Activated B cell treated with CpG ODN at 0.5 μM for 24 hours (primary cell): Measurements from ENCODE around the gene TFF2. TPM values are rescaled to one million over a fixed set of nuclear protein-coding genes. Genes with fewer than 3 reads are reported as not detected.

Source experiments
- ATAC-seq: fragments of 200-7000 bp; cut with Tn5 transposase; one replicate; pipeline ENCODE4 v1.10.0; 2021; ENCODE audit warnings: low read depth, mild to moderate bottlenecking, moderate library complexity
- CTCF ChIA-PET: fragments of 350-600 bp; sonication (Branson Sonifier 250); formaldehyde crosslinking; loops from one replicate; lab custom pipeline; 2021; ENCODE audit warnings: antibody characterized with exemption; lab: Charles Lee
- POLR2A ChIA-PET: fragments of 350-600 bp; sonication (Branson Sonifier 250); formaldehyde crosslinking; loops from one replicate; lab custom pipeline; 2021; ENCODE audit warnings: antibody characterized with exemption; lab: Charles Lee
- DNase-seq: peaks from one replicate; pipeline ENCODE4 v3.0.0; 2022
- H3K27ac Mint-ChIP-seq: one replicate; pipeline ENCODE4 v1.8.0; 2020; ENCODE audit warnings: mixed read lengths
- H3K27me3 Mint-ChIP-seq: one replicate; pipeline ENCODE4 v1.8.0; 2021; ENCODE audit warnings: mixed read lengths
- H3K36me3 Mint-ChIP-seq: one replicate; pipeline ENCODE4 v1.8.0; 2021; ENCODE audit warnings: low read depth, mixed read lengths
- H3K4me1 Mint-ChIP-seq: one replicate; pipeline ENCODE4 v1.8.0; 2021; ENCODE audit warnings: mixed read lengths
- H3K4me3 Mint-ChIP-seq: one replicate; pipeline ENCODE4 v1.8.0; 2020; ENCODE audit warnings: mild to moderate bottlenecking, mixed read lengths
- H3K9me3 Mint-ChIP-seq: one replicate; pipeline ENCODE4 v1.8.0; 2020; ENCODE audit warnings: mixed read lengths
- intact Hi-C: fragments of 100-400 bp; cut with micrococcal nuclease; formaldehyde crosslinking; loops from one replicate; pipeline ENCODE4 v1.15.1; 2024
- total RNA-seq: library from RNA; stranded (reverse); gene quantifications from 2 replicates; pipeline ENCODE4 v1.2.3, GENCODE V29; 2022
- TF ChIP-seq, protein P1 (sequence below): fragments of 200-600 bp; IDR thresholded peaks from one replicate; pipeline ENCODE4 v1.8.0; 2022; ENCODE audit warnings: antibody characterized with exemption, mild to moderate bottlenecking

TFF2 gene
- total RNA-seq, 1 donor from 2014 or later = not detected

DNA sequence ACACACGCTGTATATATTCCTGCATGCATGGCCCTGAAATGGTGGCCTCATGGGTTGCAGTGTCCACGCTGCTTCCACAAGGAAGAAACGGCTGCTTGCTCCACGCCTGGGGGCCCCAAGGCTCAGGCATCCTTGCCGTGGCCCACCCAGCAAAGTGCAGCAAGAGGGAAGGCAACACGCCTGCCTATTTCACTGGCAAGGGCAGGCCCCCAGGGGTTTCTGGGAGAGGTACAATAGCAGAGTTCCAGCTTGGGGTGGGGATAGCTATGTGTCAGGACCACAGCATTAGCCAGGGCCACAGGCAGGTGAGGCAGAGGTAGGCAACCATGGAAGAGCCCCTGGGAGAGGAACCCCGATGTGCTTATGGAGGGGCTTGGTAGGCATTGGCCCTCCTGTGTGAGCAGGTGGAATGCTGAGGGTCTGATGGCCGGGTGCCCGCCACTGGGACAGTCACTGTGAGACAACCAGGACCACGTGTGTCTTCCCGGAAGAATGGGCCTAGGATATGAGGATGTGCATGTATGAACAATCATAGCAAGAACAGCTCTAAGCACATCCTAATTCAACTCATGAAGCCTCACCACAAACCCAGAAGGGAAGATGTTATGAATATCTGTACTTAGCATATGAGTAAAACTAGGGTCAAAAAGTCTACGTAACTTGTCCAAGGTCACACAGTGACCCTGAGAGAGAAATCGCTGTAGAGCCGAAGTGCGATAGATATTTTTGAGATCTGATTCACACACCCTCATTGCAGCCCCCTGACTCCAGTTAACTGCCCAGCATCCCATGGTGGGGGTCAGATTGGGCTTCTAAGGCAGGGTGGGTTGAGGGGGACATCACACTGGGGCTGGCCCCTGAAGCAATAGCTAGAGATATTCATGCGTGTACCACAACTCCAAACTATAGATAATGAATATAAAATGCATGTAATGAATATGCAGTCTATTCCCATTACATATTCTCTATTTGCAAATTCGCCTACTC, 11.8 kb downstream of the TFF2 start:
- no peak for DNase-seq
- no peak for ATAC-seq
- Mint-ChIP-seq H3K9me3 (peaks cover 2% of the 10 kb centered on the region), H3K36me3 (no peaks in the 10 kb centered on the region), H3K4me3 (no peak overlapping the region), H3K27ac (no peak overlapping the region), H3K4me1 (peaks cover 10% of the 10 kb centered on the region), H3K27me3 (peaks cover 13% of the 10 kb centered on the region)
- intact Hi-C loops = loop anchor here (1.0 to 10.0 kb wide), 4 partner anchors 111 to 476 kb away; no protein-coding TSS in a partner anchor
- TF ChIP-seq, protein P1, sequence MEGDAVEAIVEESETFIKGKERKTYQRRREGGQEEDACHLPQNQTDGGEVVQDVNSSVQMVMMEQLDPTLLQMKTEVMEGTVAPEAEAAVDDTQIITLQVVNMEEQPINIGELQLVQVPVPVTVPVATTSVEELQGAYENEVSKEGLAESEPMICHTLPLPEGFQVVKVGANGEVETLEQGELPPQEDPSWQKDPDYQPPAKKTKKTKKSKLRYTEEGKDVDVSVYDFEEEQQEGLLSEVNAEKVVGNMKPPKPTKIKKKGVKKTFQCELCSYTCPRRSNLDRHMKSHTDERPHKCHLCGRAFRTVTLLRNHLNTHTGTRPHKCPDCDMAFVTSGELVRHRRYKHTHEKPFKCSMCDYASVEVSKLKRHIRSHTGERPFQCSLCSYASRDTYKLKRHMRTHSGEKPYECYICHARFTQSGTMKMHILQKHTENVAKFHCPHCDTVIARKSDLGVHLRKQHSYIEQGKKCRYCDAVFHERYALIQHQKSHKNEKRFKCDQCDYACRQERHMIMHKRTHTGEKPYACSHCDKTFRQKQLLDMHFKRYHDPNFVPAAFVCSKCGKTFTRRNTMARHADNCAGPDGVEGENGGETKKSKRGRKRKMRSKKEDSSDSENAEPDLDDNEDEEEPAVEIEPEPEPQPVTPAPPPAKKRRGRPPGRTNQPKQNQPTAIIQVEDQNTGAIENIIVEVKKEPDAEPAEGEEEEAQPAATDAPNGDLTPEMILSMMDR = no peak
- ChIA-PET CTCF (interaction anchor here (1.0 to 4.1 kb wide), 6 partner anchors 28 to 198 kb away, joined by 3 to 39 read pairs (median 8); no protein-coding TSS in a partner anchor), POLR2A (interaction anchor here (0.6 kb wide), 1 partner anchor 553 kb away, joined by 5 read pairs; no protein-coding TSS in a partner anchor)

DNA sequence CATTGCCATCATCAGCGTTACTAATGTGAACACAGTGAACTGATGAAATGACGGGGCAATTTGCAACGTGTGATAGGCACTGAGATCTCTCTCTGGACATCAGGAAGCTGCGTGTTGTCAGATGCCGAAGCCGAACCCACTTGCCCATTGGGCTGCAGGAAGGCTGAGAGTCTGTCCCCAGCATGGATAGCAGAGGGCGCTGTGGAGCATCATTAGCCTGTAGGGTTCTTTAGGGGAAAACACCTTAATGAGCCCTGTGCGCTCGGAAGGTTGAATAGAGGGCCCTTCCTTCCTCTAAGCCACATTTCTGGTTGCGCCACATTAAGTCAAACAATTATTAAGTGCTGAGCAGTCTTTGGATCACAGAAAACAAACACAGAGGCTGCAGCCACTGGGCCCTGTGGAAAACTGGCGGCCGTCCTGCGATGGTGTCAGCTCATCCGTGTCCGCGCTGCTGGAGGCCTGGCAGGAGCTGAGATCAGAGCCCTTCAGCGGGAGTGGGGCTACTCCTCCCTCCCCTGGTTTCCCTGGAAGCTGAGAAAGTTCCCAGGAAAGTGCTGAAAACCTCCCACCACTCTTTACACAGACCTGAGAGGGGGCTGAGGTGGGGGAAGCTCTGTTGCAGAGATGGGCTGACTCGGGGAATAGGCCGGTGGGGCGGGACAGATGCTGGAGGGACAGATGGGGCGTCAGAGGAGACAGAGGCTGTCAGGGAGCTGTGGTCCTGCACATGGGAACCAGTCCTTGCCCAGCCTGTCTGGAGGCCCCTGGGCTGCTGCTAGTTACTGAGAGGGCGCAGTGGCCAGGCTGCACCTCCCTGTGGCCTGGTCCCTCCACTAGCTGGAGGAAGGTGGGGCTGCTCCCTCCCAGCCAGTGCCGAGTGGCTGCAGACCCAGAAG, 12.7 kb downstream of the TFF2 start:
- no peak overlapping the region for H3K27ac Mint-ChIP-seq
- peaks cover 2% of the 10 kb centered on the region for H3K9me3 Mint-ChIP-seq
- ATAC-seq = peak; percentile 100
- TF ChIP-seq, protein P1 = no peak
- POLR2A ChIA-PET = interaction anchor here (0.6 to 1.0 kb wide), 2 partner anchors 198 to 226 kb away, joined by 3 to 4 read pairs; no protein-coding TSS in a partner anchor
- CTCF ChIA-PET = interaction anchor here (0.8 to 4.1 kb wide), 8 partner anchors 27 to 199 kb away, joined by 3 to 39 read pairs (median 4); no protein-coding TSS in a partner anchor
- H3K4me3 Mint-ChIP-seq = no peak overlapping the region
- H3K4me1 Mint-ChIP-seq = peaks cover 10% of the 10 kb centered on the region
- DNase-seq = peak; percentile 61
- peaks cover 13% of the 10 kb centered on the region for H3K27me3 Mint-ChIP-seq
- no peaks in the 10 kb centered on the region for H3K36me3 Mint-ChIP-seq
- intact Hi-C loops = loop anchor here (1.0 to 10.0 kb wide), 4 partner anchors 112 to 477 kb away; no protein-coding TSS in a partner anchor

DNA sequence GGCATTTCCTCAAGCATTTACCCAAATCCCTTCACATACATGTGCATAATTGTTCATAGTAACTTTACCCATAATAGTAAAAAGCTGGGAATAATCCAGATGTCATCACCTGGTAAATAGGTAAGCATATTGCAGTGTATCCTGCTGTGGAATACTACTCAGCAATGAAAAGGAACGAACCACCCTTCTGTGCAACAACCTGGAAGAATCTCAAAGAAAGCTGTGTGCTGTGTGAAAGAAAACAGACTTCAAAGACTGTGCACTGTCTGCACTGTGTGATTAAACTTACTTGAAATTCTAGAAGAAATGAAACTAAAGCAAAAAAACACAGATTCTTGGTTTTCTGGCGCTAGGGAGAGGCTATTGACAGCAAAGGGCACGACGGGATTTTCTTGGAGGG, 13.5 kb downstream of the TFF2 start:
- peaks cover 10% of the 10 kb centered on the region for H3K4me1 Mint-ChIP-seq
- intact Hi-C loops = loop anchor here (10.0 kb wide), 1 partner anchor 478 kb away; no protein-coding TSS in a partner anchor
- H3K9me3 Mint-ChIP-seq = peaks cover 5% of the 10 kb centered on the region
- POLR2A ChIA-PET = interaction anchor here (0.6 to 1.0 kb wide), 2 partner anchors 199 to 227 kb away, joined by 3 to 4 read pairs; no protein-coding TSS in a partner anchor
- no peaks in the 10 kb centered on the region for H3K36me3 Mint-ChIP-seq
- no peak for DNase-seq
- TF ChIP-seq, protein P1 = no peak
- H3K27ac Mint-ChIP-seq = no peak overlapping the region
- CTCF ChIA-PET = interaction anchor here (0.7 to 4.1 kb wide), 9 partner anchors 27 to 200 kb away, joined by 3 to 39 read pairs (median 4); no protein-coding TSS in a partner anchor
- ATAC-seq = no peak
- H3K4me3 Mint-ChIP-seq = no peak overlapping the region
- H3K27me3 Mint-ChIP-seq = peaks cover 19% of the 10 kb centered on the region

- H3K4me1 Mint-ChIP-seq = peaks cover 10% of the 10 kb centered on the region
- H3K27ac Mint-ChIP-seq = no peak overlapping the region
- no peak overlapping the region for H3K4me3 Mint-ChIP-seq
- POLR2A ChIA-PET = no interaction called here
- peaks cover 23% of the 10 kb centered on the region for H3K27me3 Mint-ChIP-seq
- no peak for ATAC-seq
- peaks cover 2% of the 10 kb centered on the region for H3K36me3 Mint-ChIP-seq
- H3K9me3 Mint-ChIP-seq = peaks cover 17% of the 10 kb centered on the region
- TF ChIP-seq, protein P1 = no peak
- intact Hi-C loops = loop anchor here (10.0 kb wide), 1 partner anchor 479 kb away; no protein-coding TSS in a partner anchor
- no peak for DNase-seq
- CTCF ChIA-PET = interaction anchor here (3.8 to 4.1 kb wide), 2 partner anchors 25 to 201 kb away, joined by 20 to 39 read pairs; no protein-coding TSS in a partner anchor
Measured at GRCh38 chr21:42336054-42336453, 14.7 kb downstream of the TFF2 start.
